Measurements from ENCODE around the gene SDHAF2.
"Not testable (repeated sequence)": the region's sequence is repeated elsewhere in the genome, so short reads cannot be mapped to it uniquely, and the experiment has no call there.

Gene SDHAF2

DNA sequence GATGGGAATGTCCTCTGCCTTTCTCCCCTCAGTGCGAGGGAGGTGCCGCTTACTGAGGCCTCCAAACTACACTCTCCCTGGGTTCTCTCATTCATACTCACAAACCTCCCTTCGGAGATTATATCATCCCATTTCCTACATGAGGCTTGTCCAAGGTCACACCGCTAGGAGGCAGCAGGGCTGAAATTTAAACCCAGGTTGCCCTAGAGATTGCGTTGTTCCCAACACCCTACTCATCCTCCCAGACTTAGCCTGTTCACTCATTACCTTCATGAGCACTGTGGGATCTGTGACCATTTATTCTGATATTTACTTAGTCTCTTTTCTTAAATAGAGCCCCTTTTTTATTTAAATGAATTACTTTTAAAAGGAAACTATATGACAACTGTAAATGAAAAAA is 31.1 kb downstream of the SDHAF2 start:
- CTCF ChIA-PET = interaction anchor here (0.9 to 3.9 kb wide), 4 partner anchors 15 to 172 kb away, joined by 3 to 14 read pairs (median 5); no protein-coding TSS in a partner anchor
- POLR2A ChIA-PET = no interaction called here
- Histone ChIP-seq H3K4me1 (ENCODE audit: control insufficient read depth, insufficient read depth, low read length) (no peaks in the 10 kb centered on the region), H3K27ac (ENCODE audit: extremely low read depth, low read depth, low read length) (no peak overlapping the region), H3K4me3 (ENCODE audit: low read depth, low read length) (no peak overlapping the region), H3K9me3 (ENCODE audit: control insufficient read depth, insufficient read depth, low read depth, low read length) (no peaks in the 10 kb centered on the region), H3K36me3 (ENCODE audit: control insufficient read depth in 2 of 2, insufficient read depth in 1 of 2, low read length in 2 of 2) (no peaks in the 10 kb centered on the region; a peak in 1 of 3 replicates)
- TF ChIP-seq, protein P1, sequence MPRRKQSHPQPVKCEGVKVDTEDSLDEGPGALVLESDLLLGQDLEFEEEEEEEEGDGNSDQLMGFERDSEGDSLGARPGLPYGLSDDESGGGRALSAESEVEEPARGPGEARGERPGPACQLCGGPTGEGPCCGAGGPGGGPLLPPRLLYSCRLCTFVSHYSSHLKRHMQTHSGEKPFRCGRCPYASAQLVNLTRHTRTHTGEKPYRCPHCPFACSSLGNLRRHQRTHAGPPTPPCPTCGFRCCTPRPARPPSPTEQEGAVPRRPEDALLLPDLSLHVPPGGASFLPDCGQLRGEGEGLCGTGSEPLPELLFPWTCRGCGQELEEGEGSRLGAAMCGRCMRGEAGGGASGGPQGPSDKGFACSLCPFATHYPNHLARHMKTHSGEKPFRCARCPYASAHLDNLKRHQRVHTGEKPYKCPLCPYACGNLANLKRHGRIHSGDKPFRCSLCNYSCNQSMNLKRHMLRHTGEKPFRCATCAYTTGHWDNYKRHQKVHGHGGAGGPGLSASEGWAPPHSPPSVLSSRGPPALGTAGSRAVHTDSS (tag by site-specific recombination; IDR thresholded peaks at IDR 0.05) = no peak
- TF ChIP-seq IKZF3 (tag by site-specific recombination; IDR thresholded peaks at IDR 0.05) = no peak
- TF ChIP-seq, protein P2, sequence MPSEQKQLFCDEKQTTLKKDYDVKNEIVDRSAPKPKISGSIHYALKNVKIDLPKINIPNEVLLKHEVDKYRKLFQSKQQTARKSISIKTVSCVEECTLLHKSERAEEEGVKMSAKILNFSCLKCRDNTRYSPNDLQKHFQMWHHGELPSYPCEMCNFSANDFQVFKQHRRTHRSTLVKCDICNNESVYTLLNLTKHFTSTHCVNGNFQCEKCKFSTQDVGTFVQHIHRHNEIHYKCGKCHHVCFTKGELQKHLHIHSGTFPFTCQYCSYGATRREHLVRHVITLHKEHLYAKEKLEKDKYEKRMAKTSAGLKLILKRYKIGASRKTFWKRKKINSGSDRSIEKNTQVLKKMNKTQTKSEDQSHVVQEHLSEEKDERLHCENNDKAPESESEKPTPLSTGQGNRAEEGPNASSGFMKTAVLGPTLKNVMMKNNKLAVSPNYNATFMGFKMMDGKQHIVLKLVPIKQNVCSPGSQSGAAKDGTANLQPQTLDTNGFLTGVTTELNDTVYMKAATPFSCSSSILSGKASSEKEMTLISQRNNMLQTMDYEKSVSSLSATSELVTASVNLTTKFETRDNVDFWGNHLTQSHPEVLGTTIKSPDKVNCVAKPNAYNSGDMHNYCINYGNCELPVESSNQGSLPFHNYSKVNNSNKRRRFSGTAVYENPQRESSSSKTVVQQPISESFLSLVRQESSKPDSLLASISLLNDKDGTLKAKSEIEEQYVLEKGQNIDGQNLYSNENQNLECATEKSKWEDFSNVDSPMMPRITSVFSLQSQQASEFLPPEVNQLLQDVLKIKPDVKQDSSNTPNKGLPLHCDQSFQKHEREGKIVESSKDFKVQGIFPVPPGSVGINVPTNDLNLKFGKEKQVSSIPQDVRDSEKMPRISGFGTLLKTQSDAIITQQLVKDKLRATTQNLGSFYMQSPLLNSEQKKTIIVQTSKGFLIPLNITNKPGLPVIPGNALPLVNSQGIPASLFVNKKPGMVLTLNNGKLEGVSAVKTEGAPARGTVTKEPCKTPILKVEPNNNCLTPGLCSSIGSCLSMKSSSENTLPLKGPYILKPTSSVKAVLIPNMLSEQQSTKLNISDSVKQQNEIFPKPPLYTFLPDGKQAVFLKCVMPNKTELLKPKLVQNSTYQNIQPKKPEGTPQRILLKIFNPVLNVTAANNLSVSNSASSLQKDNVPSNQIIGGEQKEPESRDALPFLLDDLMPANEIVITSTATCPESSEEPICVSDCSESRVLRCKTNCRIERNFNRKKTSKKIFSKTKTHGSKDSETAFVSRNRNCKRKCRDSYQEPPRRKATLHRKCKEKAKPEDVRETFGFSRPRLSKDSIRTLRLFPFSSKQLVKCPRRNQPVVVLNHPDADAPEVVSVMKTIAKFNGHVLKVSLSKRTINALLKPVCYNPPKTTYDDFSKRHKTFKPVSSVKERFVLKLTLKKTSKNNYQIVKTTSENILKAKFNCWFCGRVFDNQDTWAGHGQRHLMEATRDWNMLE (tag by site-specific recombination; conservative IDR thresholded peaks at IDR 0.05; ENCODE audit: low read depth) = no peak
- TF ChIP-seq ZNF19 (tag by site-specific recombination; IDR thresholded peaks at IDR 0.05; ENCODE audit: low read depth) = no peak
- TF ChIP-seq ZNF529 (tag by site-specific recombination; IDR thresholded peaks at IDR 0.05; ENCODE audit: insufficient replicate concordance) = no peak
- TF ChIP-seq ZNF677 (tag by site-specific recombination; IDR thresholded peaks at IDR 0.05) = no peak
- no peak for TF ChIP-seq GLI2 (tag by site-specific recombination; IDR thresholded peaks at IDR 0.05; ENCODE audit: borderline replicate concordance, low read depth)

DNA sequence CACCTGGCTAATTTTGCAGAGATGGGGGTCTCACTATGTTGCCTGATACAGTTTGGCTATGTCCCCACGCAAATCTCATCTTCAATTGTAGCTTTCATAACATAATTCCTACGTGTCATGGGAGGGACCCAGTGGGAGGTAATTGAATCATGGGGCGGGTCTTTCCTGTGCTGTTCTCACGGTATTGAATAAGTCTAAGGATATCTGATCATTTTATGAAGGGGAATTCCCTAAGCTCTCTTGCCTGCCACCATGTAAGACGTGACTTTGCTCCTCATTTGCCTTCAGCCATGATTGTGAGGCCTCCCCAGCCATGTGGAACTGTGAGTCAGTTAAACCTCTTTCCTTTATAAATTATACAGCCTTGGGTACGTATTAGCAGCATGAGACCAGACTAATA is 37.7 kb downstream of the SDHAF2 start:
- H3K36me3 ChIP-seq (ENCODE audit: control insufficient read depth in 2 of 2, insufficient read depth in 1 of 2, low read length in 2 of 2) = peaks cover 0 to 15% of the 10 kb centered on the region in 2 experiments; a peak in 2 of 3 replicates
- POLR2A ChIA-PET; H3K9me3 ChIP-seq (ENCODE audit: control insufficient read depth, insufficient read depth, low read depth, low read length); H3K27ac ChIP-seq (ENCODE audit: extremely low read depth, low read depth, low read length); H3K4me1 ChIP-seq (ENCODE audit: control insufficient read depth, insufficient read depth, low read length); H3K4me3 ChIP-seq (ENCODE audit: low read depth, low read length): not testable (repeated sequence)
- CTCF ChIA-PET = interaction anchor here (0.7 to 2.8 kb wide), 5 partner anchors 9 to 49 kb away, joined by 3 to 14 read pairs (median 7); no protein-coding TSS in a partner anchor

DNA sequence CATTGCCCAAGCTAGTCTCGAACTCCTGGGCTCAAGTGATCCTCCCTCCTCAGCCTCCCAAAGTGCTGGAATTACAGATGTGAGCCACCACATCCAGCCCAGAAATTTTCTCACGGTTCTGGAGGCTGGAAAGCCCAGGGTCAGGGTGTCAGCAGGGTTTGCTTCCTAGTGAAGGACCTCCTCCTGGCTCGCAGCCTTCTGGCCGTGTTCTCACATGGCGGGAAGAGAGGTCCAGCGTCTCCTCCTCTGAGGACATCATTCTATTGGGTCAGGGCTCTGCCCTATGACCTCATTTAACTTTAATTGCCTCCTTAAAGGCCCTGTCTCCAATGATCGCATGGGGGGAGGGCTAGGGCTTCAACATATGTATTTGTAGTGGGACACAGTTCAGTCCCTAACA is 38.1 kb downstream of the SDHAF2 start:
- H3K36me3 ChIP-seq (ENCODE audit: control insufficient read depth in 2 of 2, insufficient read depth in 1 of 2, low read length in 2 of 2) = peaks cover 0 to 18% of the 10 kb centered on the region in 2 experiments; a peak in 1 of 3 replicates
- no peak overlapping the region for H3K4me3 ChIP-seq (ENCODE audit: low read depth, low read length)
- ChIA-PET POLR2A (no interaction called here), CTCF (interaction anchor here (0.8 to 2.8 kb wide), 4 partner anchors 9 to 49 kb away, joined by 3 to 14 read pairs (median 10); no protein-coding TSS in a partner anchor)
- H3K27ac ChIP-seq (ENCODE audit: extremely low read depth, low read depth, low read length) = no peak overlapping the region
- no peaks in the 10 kb centered on the region for H3K9me3 ChIP-seq (ENCODE audit: control insufficient read depth, insufficient read depth, low read depth, low read length)
- H3K4me1 ChIP-seq (ENCODE audit: control insufficient read depth, insufficient read depth, low read length) = no peaks in the 10 kb centered on the region
- TF ChIP-seq, protein P3, sequence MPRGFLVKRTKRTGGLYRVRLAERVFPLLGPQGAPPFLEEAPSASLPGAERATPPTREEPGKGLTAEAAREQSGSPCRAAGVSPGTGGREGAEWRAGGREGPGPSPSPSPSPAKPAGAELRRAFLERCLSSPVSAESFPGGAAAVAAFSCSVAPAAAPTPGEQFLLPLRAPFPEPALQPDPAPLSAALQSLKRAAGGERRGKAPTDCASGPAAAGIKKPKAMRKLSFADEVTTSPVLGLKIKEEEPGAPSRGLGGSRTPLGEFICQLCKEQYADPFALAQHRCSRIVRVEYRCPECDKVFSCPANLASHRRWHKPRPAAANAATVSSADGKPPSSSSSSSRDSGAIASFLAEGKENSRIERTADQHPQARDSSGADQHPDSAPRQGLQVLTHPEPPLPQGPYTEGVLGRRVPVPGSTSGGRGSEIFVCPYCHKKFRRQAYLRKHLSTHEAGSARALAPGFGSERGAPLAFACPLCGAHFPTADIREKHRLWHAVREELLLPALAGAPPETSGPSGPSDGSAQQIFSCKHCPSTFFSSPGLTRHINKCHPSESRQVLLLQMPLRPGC (tag by site-specific recombination; IDR thresholded peaks at IDR 0.05) = no peak
- TF ChIP-seq, protein P4, sequence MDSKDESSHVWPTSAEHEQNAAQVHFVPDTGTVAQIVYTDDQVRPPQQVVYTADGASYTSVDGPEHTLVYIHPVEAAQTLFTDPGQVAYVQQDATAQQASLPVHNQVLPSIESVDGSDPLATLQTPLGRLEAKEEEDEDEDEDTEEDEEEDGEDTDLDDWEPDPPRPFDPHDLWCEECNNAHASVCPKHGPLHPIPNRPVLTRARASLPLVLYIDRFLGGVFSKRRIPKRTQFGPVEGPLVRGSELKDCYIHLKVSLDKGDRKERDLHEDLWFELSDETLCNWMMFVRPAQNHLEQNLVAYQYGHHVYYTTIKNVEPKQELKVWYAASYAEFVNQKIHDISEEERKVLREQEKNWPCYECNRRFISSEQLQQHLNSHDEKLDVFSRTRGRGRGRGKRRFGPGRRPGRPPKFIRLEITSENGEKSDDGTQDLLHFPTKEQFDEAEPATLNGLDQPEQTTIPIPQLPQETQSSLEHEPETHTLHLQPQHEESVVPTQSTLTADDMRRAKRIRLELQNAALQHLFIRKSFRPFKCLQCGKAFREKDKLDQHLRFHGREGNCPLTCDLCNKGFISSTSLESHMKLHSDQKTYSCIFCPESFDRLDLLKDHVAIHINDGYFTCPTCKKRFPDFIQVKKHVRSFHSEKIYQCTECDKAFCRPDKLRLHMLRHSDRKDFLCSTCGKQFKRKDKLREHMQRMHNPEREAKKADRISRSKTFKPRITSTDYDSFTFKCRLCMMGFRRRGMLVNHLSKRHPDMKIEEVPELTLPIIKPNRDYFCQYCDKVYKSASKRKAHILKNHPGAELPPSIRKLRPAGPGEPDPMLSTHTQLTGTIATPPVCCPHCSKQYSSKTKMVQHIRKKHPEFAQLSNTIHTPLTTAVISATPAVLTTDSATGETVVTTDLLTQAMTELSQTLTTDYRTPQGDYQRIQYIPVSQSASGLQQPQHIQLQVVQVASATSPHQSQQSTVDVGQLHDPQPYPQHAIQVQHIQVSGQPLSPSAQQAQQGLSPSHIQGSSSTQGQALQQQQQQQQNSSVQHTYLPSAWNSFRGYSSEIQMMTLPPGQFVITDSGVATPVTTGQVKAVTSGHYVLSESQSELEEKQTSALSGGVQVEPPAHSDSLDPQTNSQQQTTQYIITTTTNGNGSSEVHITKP (tag by site-specific recombination; IDR thresholded peaks at IDR 0.05) = no peak
- TF ChIP-seq SETDB1 (IDR thresholded peaks at IDR 0.05; ENCODE audit: insufficient read length, low read length) (no peak), MEIS1 (CRISPR knock-in tag; IDR thresholded peaks at IDR 0.05; ENCODE audit: borderline replicate concordance) (no peak), ZNF585B (tag by site-specific recombination; IDR thresholded peaks at IDR 0.05) (no peak), ZNF174 (tag by site-specific recombination; IDR thresholded peaks at IDR 0.05) (no peak)
- TF ChIP-seq, protein P5, sequence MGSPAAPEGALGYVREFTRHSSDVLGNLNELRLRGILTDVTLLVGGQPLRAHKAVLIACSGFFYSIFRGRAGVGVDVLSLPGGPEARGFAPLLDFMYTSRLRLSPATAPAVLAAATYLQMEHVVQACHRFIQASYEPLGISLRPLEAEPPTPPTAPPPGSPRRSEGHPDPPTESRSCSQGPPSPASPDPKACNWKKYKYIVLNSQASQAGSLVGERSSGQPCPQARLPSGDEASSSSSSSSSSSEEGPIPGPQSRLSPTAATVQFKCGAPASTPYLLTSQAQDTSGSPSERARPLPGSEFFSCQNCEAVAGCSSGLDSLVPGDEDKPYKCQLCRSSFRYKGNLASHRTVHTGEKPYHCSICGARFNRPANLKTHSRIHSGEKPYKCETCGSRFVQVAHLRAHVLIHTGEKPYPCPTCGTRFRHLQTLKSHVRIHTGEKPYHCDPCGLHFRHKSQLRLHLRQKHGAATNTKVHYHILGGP (tag by site-specific recombination; IDR thresholded peaks at IDR 0.05) = no peak
- TF ChIP-seq, protein P6, sequence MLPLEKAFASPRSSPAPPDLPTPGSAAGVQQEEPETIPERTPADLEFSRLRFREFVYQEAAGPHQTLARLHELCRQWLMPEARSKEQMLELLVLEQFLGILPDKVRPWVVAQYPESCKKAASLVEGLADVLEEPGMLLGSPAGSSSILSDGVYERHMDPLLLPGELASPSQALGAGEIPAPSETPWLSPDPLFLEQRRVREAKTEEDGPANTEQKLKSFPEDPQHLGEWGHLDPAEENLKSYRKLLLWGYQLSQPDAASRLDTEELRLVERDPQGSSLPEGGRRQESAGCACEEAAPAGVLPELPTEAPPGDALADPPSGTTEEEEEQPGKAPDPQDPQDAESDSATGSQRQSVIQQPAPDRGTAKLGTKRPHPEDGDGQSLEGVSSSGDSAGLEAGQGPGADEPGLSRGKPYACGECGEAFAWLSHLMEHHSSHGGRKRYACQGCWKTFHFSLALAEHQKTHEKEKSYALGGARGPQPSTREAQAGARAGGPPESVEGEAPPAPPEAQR (tag by site-specific recombination; IDR thresholded peaks at IDR 0.05) = no peak

Measured in HEK293 (cell line).